B cell (primary cell): ENCODE results near the gene ARRB1. TPM values are rescaled to one million over a fixed set of nuclear protein-coding genes. Genes with fewer than 3 reads are reported as not detected.

Experiments
- ATAC-seq: fragments of 200-7000 bp; cut with Tn5 transposase; one replicate; pipeline ENCODE4 v1.10.0; 2021; ENCODE audit warnings: low read depth, mild to moderate bottlenecking, moderate number of reproducible peaks, moderate library complexity
- CTCF ChIA-PET: fragments of 350-600 bp; sonication (Branson Sonifier 250); formaldehyde crosslinking; loops from one replicate; lab custom pipeline; 2021; ENCODE audit warnings: antibody characterized with exemption, inconsistent platforms; lab: Charles Lee
- POLR2A ChIA-PET: fragments of 350-600 bp; sonication (Branson Sonifier 250); formaldehyde crosslinking; loops from one replicate; lab custom pipeline; 2021; ENCODE audit warnings: antibody characterized with exemption; lab: Charles Lee
- DNase-seq: peaks from one replicate; pipeline ENCODE4 v3.0.0; 2013
- H2AFZ ChIP-seq: 2 replicates; pipeline ENCODE4 v1.6.1; 2012; ENCODE audit warnings: mild to moderate bottlenecking, low read depth, low read length; ENCODE audit not compliant: insufficient read depth, poor library complexity, severe bottlenecking
- H3K27ac ChIP-seq, 2 donors: 1 replicate in 1 of 2; 2 replicates in 1 of 2; pipeline ENCODE4 v1.5.1; 2012 to 2013; ENCODE audit warnings: low read length in 2 of 2, mild to moderate bottlenecking in 2 of 2, moderate library complexity in 1 of 2
- H3K27me3 ChIP-seq, 4 experiments: fragments of 200-600 bp in 1 of 4; sonication (generic) in 1 of 4; replicated peaks in 1 of 4; 1 replicate in 2 of 4; 2 replicates in 2 of 4; pipeline versions ENCODE4 v1.6.1 to v1.7.0; 2013 to 2016; ENCODE audit warnings: low read length in 3 of 4, mild to moderate bottlenecking in 2 of 4, mixed read lengths in 1 of 4, moderate library complexity in 1 of 4; ENCODE audit not compliant: insufficient read depth in 4 of 4, control insufficient read depth in 3 of 4; ENCODE audit errors: control extremely low read depth in 1 of 4
- H3K36me3 ChIP-seq, 2 experiments: replicated peaks in 1 of 2; 1 replicate in 1 of 2; 2 replicates in 1 of 2; pipeline versions ENCODE4 v1.6.1 to v1.7.1; 2013; ENCODE audit warnings: low read length in 1 of 2; ENCODE audit not compliant: insufficient read depth in 2 of 2, control insufficient read depth in 1 of 2; ENCODE audit errors: control extremely low read depth in 1 of 2, extremely low read depth in 1 of 2
- H3K4me1 ChIP-seq, 2 donors: fragments of 200-600 bp in 1 of 2; sonication (generic) in 1 of 2; 1 replicate in 1 of 2; 2 replicates in 1 of 2; pipeline versions ENCODE4 v1.5.1 to v1.6.1; 2013 to 2017; ENCODE audit warnings: low read length in 2 of 2; ENCODE audit not compliant: control insufficient read depth in 2 of 2, insufficient read depth in 2 of 2
- H3K4me2 ChIP-seq: replicated peaks from 2 replicates; pipeline ENCODE3; 2012; ENCODE audit warnings: mild to moderate bottlenecking, low read depth, low read length; ENCODE audit not compliant: poor library complexity, severe bottlenecking
- H3K4me3 ChIP-seq, 5 experiments: fragments of 200-600 bp in 1 of 5; sonication (generic) in 1 of 5; 1 replicate in 3 of 5; 2 replicates in 2 of 5; pipeline versions ENCODE4 v1.5.1 to v1.7.0; 2011 to 2016; ENCODE audit warnings: low read length in 4 of 5, mild to moderate bottlenecking in 4 of 5, low read depth in 2 of 5, control low read depth in 1 of 5, moderate library complexity in 1 of 5; ENCODE audit not compliant: insufficient read depth in 1 of 5; ENCODE audit errors: control extremely low read depth in 1 of 5, extremely low read depth in 1 of 5
- H3K79me2 ChIP-seq: fragments of 200-600 bp; sonication (generic); one replicate; pipeline ENCODE4 v1.6.0; 2016; ENCODE audit warnings: low read length; ENCODE audit not compliant: control insufficient read depth, insufficient read depth
- H3K9ac ChIP-seq: fragments of 200-600 bp; sonication (generic); 2 replicates; pipeline ENCODE4 v1.6.1; 2017; ENCODE audit warnings: mild to moderate bottlenecking, low read length, moderate library complexity
- H3K9me3 ChIP-seq, 3 donors: one replicate each; pipeline versions ENCODE4 v1.6.1 to v1.7.1; 2013; ENCODE audit warnings: low read length in 2 of 3; ENCODE audit not compliant: control insufficient read depth in 2 of 3, insufficient read depth in 1 of 3; ENCODE audit errors: control extremely low read depth in 1 of 3
- H4K20me1 ChIP-seq: 2 replicates; pipeline ENCODE4 v1.6.0; 2012; ENCODE audit warnings: mild to moderate bottlenecking, low read length; ENCODE audit not compliant: insufficient read depth, control insufficient read depth, poor library complexity, severe bottlenecking
- H3K27ac Mint-ChIP-seq: one replicate; pipeline ENCODE4 v1.8.0; 2021; ENCODE audit warnings: mixed read lengths
- H3K27me3 Mint-ChIP-seq: one replicate; pipeline ENCODE4 v1.8.0; 2021; ENCODE audit warnings: mixed read lengths
- H3K4me1 Mint-ChIP-seq: one replicate; pipeline ENCODE4 v1.8.0; 2021; ENCODE audit warnings: mixed read lengths
- H3K4me3 Mint-ChIP-seq: one replicate; pipeline ENCODE4 v1.8.0; 2021; ENCODE audit warnings: mixed read lengths
- H3K9me3 Mint-ChIP-seq: one replicate; pipeline ENCODE4 v1.8.0; 2022; ENCODE audit warnings: mixed read lengths; ENCODE audit not compliant: insufficient read depth
- CTCF ChIP-seq: fragments of 200-600 bp; IDR thresholded peaks from one replicate; pipeline ENCODE4 v1.8.0; 2022; ENCODE audit warnings: antibody characterized with exemption, mild to moderate bottlenecking
- EZH2 ChIP-seq: IDR thresholded peaks from 2 replicates; pipeline ENCODE4 v1.6.1; 2012; ENCODE audit warnings: borderline replicate concordance, low read depth, mild to moderate bottlenecking, moderate library complexity, low read length; ENCODE audit not compliant: insufficient read depth, poor library complexity, severe bottlenecking
- WGBS: methylation state at CpG from one replicate; pipeline ENCODE4 v1.1.5; 2013; ENCODE audit warnings: missing lambda C conversion rate; ENCODE audit not compliant: insufficient coverage; 5-methylcytosine and 5-hydroxymethylcytosine counted together
- intact Hi-C: fragments of 100-400 bp; cut with micrococcal nuclease; formaldehyde crosslinking; loops from one replicate; pipeline ENCODE4 v1.10.0; 2022
- polyA plus RNA-seq: library from polyadenylated mRNA; depleted of rRNA; stranded (reverse); fragments of >200 nt; gene quantifications from 2 replicates; pipeline ENCODE4 v1.2.3, GENCODE V29; 2012
- total RNA-seq, 2 donors: library from RNA; stranded (reverse); fragments of 120-200 nt in 1 of 2; gene quantifications; 1 replicate in 1 of 2; 2 replicates in 1 of 2; pipeline versions ENCODE4 v1.2.3 to v1.2.4, GENCODE V29; 2013 to 2022

The ARRB1 gene
- total and polyA plus RNA-seq, 2 donors (not counting 1 experiment from before 2014, with no cell fraction given): 1.0 to 1.9 TPM

DNA sequence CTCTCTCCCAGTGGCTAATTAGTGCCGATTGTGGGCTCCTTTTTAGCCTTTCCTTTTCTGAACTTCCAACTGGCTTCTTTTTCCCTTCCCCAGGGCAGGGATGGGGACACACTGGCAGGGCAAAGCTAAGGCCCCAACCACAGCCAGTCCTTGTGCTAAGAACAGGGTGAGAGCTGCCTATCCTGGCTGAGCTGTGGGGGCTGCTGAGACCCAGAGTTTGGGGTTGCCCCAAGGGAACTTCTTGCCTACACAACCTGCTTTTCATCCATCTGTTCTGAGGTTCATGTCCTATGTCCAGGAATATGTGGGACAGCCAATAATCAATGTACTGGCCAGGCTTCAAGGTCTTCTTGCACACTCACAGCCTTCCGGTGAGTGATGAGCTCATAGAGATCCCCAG lies 120.8 kb downstream of the ARRB1 start:
- no peak overlapping the region for H3K9ac ChIP-seq
- H3K4me2 ChIP-seq: no peak overlapping the region
- no peak for DNase-seq
- peaks cover 0 to 28% (median 3%) of the 10 kb centered on the region in 4 experiments for H3K27me3 ChIP-seq
- H3K4me3 ChIP-seq: no peak overlapping the region
- ChIA-PET CTCF (interaction anchor here (1.4 to 2.1 kb wide), 3 partner anchors 9 to 18 kb away, joined by 3 to 6 read pairs (median 4); no protein-coding TSS in a partner anchor), POLR2A (no interaction called here)
- WGBS: 88% methylated on average over 2 of the region's 2 CpGs
- no peaks in the 10 kb centered on the region for H3K9me3 ChIP-seq
- Mint-ChIP-seq H3K4me3 (no peak overlapping the region), H3K9me3 (no peaks in the 10 kb centered on the region), H3K27ac (no peak overlapping the region), H3K27me3 (peaks cover 46% of the 10 kb centered on the region), H3K4me1 (no peaks in the 10 kb centered on the region)
- intact Hi-C loops: no loop called here
- H3K36me3 ChIP-seq: no peaks in the 10 kb centered on the region
- no peaks in the 10 kb centered on the region for H3K4me1 ChIP-seq
- H3K79me2 ChIP-seq: no peaks in the 10 kb centered on the region
- H4K20me1 ChIP-seq: no peaks in the 10 kb centered on the region
- ATAC-seq: no peak
- no peak overlapping the region for H3K27ac ChIP-seq
- no peak overlapping the region for H2AFZ ChIP-seq
- no peak for TF ChIP-seq CTCF
- no peak for TF ChIP-seq EZH2

GRCh38 chr11:75229466-75229865 lies 122.0 kb downstream of the ARRB1 start:
- peaks cover 43% of the 10 kb centered on the region for H3K27me3 Mint-ChIP-seq
- Histone ChIP-seq H2AFZ (no peak overlapping the region), H3K27me3 (peaks cover 0 to 17% (median 0%) of the 10 kb centered on the region in 4 experiments), H3K4me1 (no peaks in the 10 kb centered on the region), H3K9ac (no peak overlapping the region), H3K27ac (no peak overlapping the region), H4K20me1 (no peaks in the 10 kb centered on the region), H3K4me3 (no peak overlapping the region), H3K9me3 (no peaks in the 10 kb centered on the region), H3K79me2 (no peaks in the 10 kb centered on the region), H3K4me2 (no peak overlapping the region), H3K36me3 (no peaks in the 10 kb centered on the region)
- CTCF ChIA-PET: no interaction called here
- no peaks in the 10 kb centered on the region for H3K9me3 Mint-ChIP-seq
- H3K27ac Mint-ChIP-seq: no peak overlapping the region
- intact Hi-C loops: no loop called here
- ATAC-seq (no peak), DNase-seq (no peak)
- TF ChIP-seq EZH2: no peak
- TF ChIP-seq CTCF: no peak
- H3K4me1 Mint-ChIP-seq: no peaks in the 10 kb centered on the region
- POLR2A ChIA-PET: no interaction called here
- no peak overlapping the region for H3K4me3 Mint-ChIP-seq
- WGBS: 86% methylated on average over 2 of the region's 2 CpGs
